B cell (primary cell): ENCODE results near the gene RAPGEF5. TPM values are rescaled to one million over a fixed set of nuclear protein-coding genes. Genes with fewer than 3 reads are reported as not detected.

ENCODE experiments used
- ATAC-seq: fragments of 200-7000 bp; cut with Tn5 transposase; one replicate; pipeline ENCODE4 v1.10.0; 2021; ENCODE audit warnings: low read depth, mild to moderate bottlenecking, moderate number of reproducible peaks, moderate library complexity
- CTCF ChIA-PET: fragments of 350-600 bp; sonication (Branson Sonifier 250); formaldehyde crosslinking; loops from one replicate; lab custom pipeline; 2021; ENCODE audit warnings: antibody characterized with exemption, inconsistent platforms; lab: Charles Lee
- POLR2A ChIA-PET: fragments of 350-600 bp; sonication (Branson Sonifier 250); formaldehyde crosslinking; loops from one replicate; lab custom pipeline; 2021; ENCODE audit warnings: antibody characterized with exemption; lab: Charles Lee
- DNase-seq: peaks from one replicate; pipeline ENCODE4 v3.0.0; 2013
- H2AFZ ChIP-seq: 2 replicates; pipeline ENCODE4 v1.6.1; 2012; ENCODE audit warnings: mild to moderate bottlenecking, low read depth, low read length; ENCODE audit not compliant: insufficient read depth, poor library complexity, severe bottlenecking
- H3K27ac ChIP-seq, 2 donors: 1 replicate in 1 of 2; 2 replicates in 1 of 2; pipeline ENCODE4 v1.5.1; 2012 to 2013; ENCODE audit warnings: low read length in 2 of 2, mild to moderate bottlenecking in 2 of 2, moderate library complexity in 1 of 2
- H3K27me3 ChIP-seq, 4 experiments: fragments of 200-600 bp in 1 of 4; sonication (generic) in 1 of 4; replicated peaks in 1 of 4; 1 replicate in 2 of 4; 2 replicates in 2 of 4; pipeline versions ENCODE4 v1.6.1 to v1.7.0; 2013 to 2016; ENCODE audit warnings: low read length in 3 of 4, mild to moderate bottlenecking in 2 of 4, mixed read lengths in 1 of 4, moderate library complexity in 1 of 4; ENCODE audit not compliant: insufficient read depth in 4 of 4, control insufficient read depth in 3 of 4; ENCODE audit errors: control extremely low read depth in 1 of 4
- H3K36me3 ChIP-seq, 2 experiments: replicated peaks in 1 of 2; 1 replicate in 1 of 2; 2 replicates in 1 of 2; pipeline versions ENCODE4 v1.6.1 to v1.7.1; 2013; ENCODE audit warnings: low read length in 1 of 2; ENCODE audit not compliant: insufficient read depth in 2 of 2, control insufficient read depth in 1 of 2; ENCODE audit errors: control extremely low read depth in 1 of 2, extremely low read depth in 1 of 2
- H3K4me1 ChIP-seq, 2 donors: fragments of 200-600 bp in 1 of 2; sonication (generic) in 1 of 2; 1 replicate in 1 of 2; 2 replicates in 1 of 2; pipeline versions ENCODE4 v1.5.1 to v1.6.1; 2013 to 2017; ENCODE audit warnings: low read length in 2 of 2; ENCODE audit not compliant: control insufficient read depth in 2 of 2, insufficient read depth in 2 of 2
- H3K4me2 ChIP-seq: replicated peaks from 2 replicates; pipeline ENCODE3; 2012; ENCODE audit warnings: mild to moderate bottlenecking, low read depth, low read length; ENCODE audit not compliant: poor library complexity, severe bottlenecking
- H3K4me3 ChIP-seq, 5 experiments: fragments of 200-600 bp in 1 of 5; sonication (generic) in 1 of 5; 1 replicate in 3 of 5; 2 replicates in 2 of 5; pipeline versions ENCODE4 v1.5.1 to v1.7.0; 2011 to 2016; ENCODE audit warnings: low read length in 4 of 5, mild to moderate bottlenecking in 4 of 5, low read depth in 2 of 5, control low read depth in 1 of 5, moderate library complexity in 1 of 5; ENCODE audit not compliant: insufficient read depth in 1 of 5; ENCODE audit errors: control extremely low read depth in 1 of 5, extremely low read depth in 1 of 5
- H3K79me2 ChIP-seq: fragments of 200-600 bp; sonication (generic); one replicate; pipeline ENCODE4 v1.6.0; 2016; ENCODE audit warnings: low read length; ENCODE audit not compliant: control insufficient read depth, insufficient read depth
- H3K9ac ChIP-seq: fragments of 200-600 bp; sonication (generic); 2 replicates; pipeline ENCODE4 v1.6.1; 2017; ENCODE audit warnings: mild to moderate bottlenecking, low read length, moderate library complexity
- H3K9me3 ChIP-seq, 3 donors: one replicate each; pipeline versions ENCODE4 v1.6.1 to v1.7.1; 2013; ENCODE audit warnings: low read length in 2 of 3; ENCODE audit not compliant: control insufficient read depth in 2 of 3, insufficient read depth in 1 of 3; ENCODE audit errors: control extremely low read depth in 1 of 3
- H4K20me1 ChIP-seq: 2 replicates; pipeline ENCODE4 v1.6.0; 2012; ENCODE audit warnings: mild to moderate bottlenecking, low read length; ENCODE audit not compliant: insufficient read depth, control insufficient read depth, poor library complexity, severe bottlenecking
- H3K27ac Mint-ChIP-seq: one replicate; pipeline ENCODE4 v1.8.0; 2021; ENCODE audit warnings: mixed read lengths
- H3K27me3 Mint-ChIP-seq: one replicate; pipeline ENCODE4 v1.8.0; 2021; ENCODE audit warnings: mixed read lengths
- H3K4me1 Mint-ChIP-seq: one replicate; pipeline ENCODE4 v1.8.0; 2021; ENCODE audit warnings: mixed read lengths
- H3K4me3 Mint-ChIP-seq: one replicate; pipeline ENCODE4 v1.8.0; 2021; ENCODE audit warnings: mixed read lengths
- H3K9me3 Mint-ChIP-seq: one replicate; pipeline ENCODE4 v1.8.0; 2022; ENCODE audit warnings: mixed read lengths; ENCODE audit not compliant: insufficient read depth
- CTCF ChIP-seq: fragments of 200-600 bp; IDR thresholded peaks from one replicate; pipeline ENCODE4 v1.8.0; 2022; ENCODE audit warnings: antibody characterized with exemption, mild to moderate bottlenecking
- EZH2 ChIP-seq: IDR thresholded peaks from 2 replicates; pipeline ENCODE4 v1.6.1; 2012; ENCODE audit warnings: borderline replicate concordance, low read depth, mild to moderate bottlenecking, moderate library complexity, low read length; ENCODE audit not compliant: insufficient read depth, poor library complexity, severe bottlenecking
- whole genome bisulfite sequencing: methylation state at CpG from one replicate; pipeline ENCODE4 v1.1.5; 2013; ENCODE audit warnings: missing lambda C conversion rate; ENCODE audit not compliant: insufficient coverage; 5-methylcytosine and 5-hydroxymethylcytosine counted together
- intact Hi-C: fragments of 100-400 bp; cut with micrococcal nuclease; formaldehyde crosslinking; loops from one replicate; pipeline ENCODE4 v1.10.0; 2022
- polyA plus RNA-seq: library from polyadenylated mRNA; depleted of rRNA; stranded (reverse); fragments of >200 nt; gene quantifications from 2 replicates; pipeline ENCODE4 v1.2.3, GENCODE V29; 2012
- total RNA-seq, 2 donors: library from RNA; stranded (reverse); fragments of 120-200 nt in 1 of 2; gene quantifications; 1 replicate in 1 of 2; 2 replicates in 1 of 2; pipeline versions ENCODE4 v1.2.3 to v1.2.4, GENCODE V29; 2013 to 2022

RAPGEF5 gene
- total and polyA plus RNA-seq, 2 donors (not counting 1 experiment from before 2014, with no cell fraction given), result 1.5 to 37.6 TPM

- Histone ChIP-seq H3K9me3 (peaks cover 0 to 10% (median 0%) of the 10 kb centered on the region in 3 donors), H4K20me1 (no peaks in the 10 kb centered on the region), H3K27ac (no peak overlapping the region), H2AFZ (no peak overlapping the region), H3K79me2 (peaks cover 10% of the 10 kb centered on the region), H3K4me2 (no peak overlapping the region), H3K36me3 (no peaks in the 10 kb centered on the region), H3K4me1 (peaks cover 5 to 8% of the 10 kb centered on the region in 2 donors), H3K27me3 (no peaks in the 10 kb centered on the region), H3K9ac (no peak overlapping the region), H3K4me3 (no peak overlapping the region)
- no peak overlapping the region for H3K27ac Mint-ChIP-seq
- intact Hi-C loops, result no loop called here
- TF ChIP-seq EZH2 (no peak), CTCF (no peak)
- no peak for ATAC-seq
- peaks cover 12% of the 10 kb centered on the region for H3K4me1 Mint-ChIP-seq
- H3K4me3 Mint-ChIP-seq, result no peak overlapping the region
- no peak for DNase-seq
- H3K27me3 Mint-ChIP-seq, result no peaks in the 10 kb centered on the region
- POLR2A ChIA-PET, result no interaction called here
- WGBS, result 83% methylated on average over 1 of the region's 2 CpGs
- CTCF ChIA-PET, result no interaction called here
- no peaks in the 10 kb centered on the region for H3K9me3 Mint-ChIP-seq
Measured at GRCh38 chr7:22338411-22338810, 18.5 kb downstream of the RAPGEF5 start.

GRCh38 chr7:22333680-22334141 is 23.2 kb downstream of the RAPGEF5 start:
- H3K9ac ChIP-seq, result no peak overlapping the region
- no peaks in the 10 kb centered on the region for H3K27me3 ChIP-seq
- intact Hi-C loops, result no loop called here
- DNase-seq (no peak), ATAC-seq (no peak)
- POLR2A ChIA-PET, result no interaction called here
- H3K27ac Mint-ChIP-seq, result no peak overlapping the region
- H3K4me1 Mint-ChIP-seq, result peaks cover 4% of the 10 kb centered on the region
- H3K79me2 ChIP-seq, result peaks cover 6% of the 10 kb centered on the region
- H3K36me3 ChIP-seq, result no peaks in the 10 kb centered on the region
- H3K9me3 ChIP-seq, result no peaks in the 10 kb centered on the region
- no peaks in the 10 kb centered on the region for H3K27me3 Mint-ChIP-seq
- CTCF ChIA-PET, result interaction anchor here (0.6 kb wide), 1 partner anchor 57 kb away, joined by 3 read pairs; no protein-coding TSS in a partner anchor
- H3K9me3 Mint-ChIP-seq, result no peaks in the 10 kb centered on the region
- no peaks in the 10 kb centered on the region for H3K4me1 ChIP-seq
- 91% methylated on average over 9 of the region's 15 CpGs for WGBS
- no peak for TF ChIP-seq CTCF
- TF ChIP-seq EZH2, result no peak
- H3K4me3 Mint-ChIP-seq, result no peak overlapping the region
- no peak overlapping the region for H3K4me3 ChIP-seq
- H3K27ac ChIP-seq, result no peak overlapping the region
- H4K20me1 ChIP-seq, result no peaks in the 10 kb centered on the region
- no peak overlapping the region for H3K4me2 ChIP-seq
- H2AFZ ChIP-seq, result no peak overlapping the region
